ENCODE results near the gene VEGFC. TPM values are rescaled to one million over a fixed set of nuclear protein-coding genes. Genes with fewer than 3 reads are reported as not detected.

Gene VEGFC
- total RNA-seq, 1 experiment from 2014 or later = 8.7 TPM

DNA sequence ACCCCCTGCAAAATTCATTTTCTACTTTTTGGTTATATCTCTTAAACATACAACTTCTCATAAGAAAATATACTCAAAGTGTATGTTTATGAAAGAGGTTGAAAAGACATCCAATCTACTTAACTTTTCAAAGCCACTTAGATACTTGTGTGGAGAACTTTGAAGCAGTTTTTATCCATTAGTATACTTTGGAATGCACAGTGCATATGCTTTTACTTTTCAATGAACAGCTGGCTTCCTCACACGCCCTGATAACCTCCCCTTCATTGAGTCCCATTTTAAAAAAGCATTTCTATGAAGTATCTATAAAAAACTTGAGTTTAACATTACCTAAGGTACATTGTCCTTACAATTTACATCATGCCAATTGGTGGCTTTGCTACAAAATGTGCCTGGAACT is 73.8 kb downstream of the VEGFC start:
- Histone ChIP-seq H2AFZ (no peak overlapping the region), H3K4me2 (no peak overlapping the region), H3F3A (ENCODE audit: insufficient read depth, low read depth) (no peaks in the 10 kb centered on the region), H3K4me3 (no peak overlapping the region), H3K27me3 (ENCODE audit: insufficient read depth, low read depth) (no peaks in the 10 kb centered on the region), H3K9me3 (ENCODE audit: insufficient read depth, low read depth) (no peaks in the 10 kb centered on the region), H3K9me2 (ENCODE audit: insufficient read depth) (no peaks in the 10 kb centered on the region), H3K4me1 (replicated peaks; ENCODE audit: insufficient read depth) (no peaks in the 10 kb centered on the region), H3K36me3 (ENCODE audit: low read depth) (no peaks in the 10 kb centered on the region), H3K79me2 (ENCODE audit: low read depth) (no peaks in the 10 kb centered on the region), H4K20me1 (ENCODE audit: insufficient read depth) (no peaks in the 10 kb centered on the region), H3K27ac (no peak overlapping the region)
- TF ChIP-seq CTCF (conservative IDR thresholded peaks at IDR 0.05) (no peak), EZH2 (IDR thresholded peaks at IDR 0.05; ENCODE audit: low read depth) (no peak)
- intact Hi-C loops (cut with micrococcal nuclease; ENCODE audit: unreplicated experiment) = no loop called here
- ChIA-PET CTCF (no interaction called here), POLR2A (ENCODE audit: unreplicated experiment) (no interaction called here)
- BruUV-seq (replicated peaks) = no TSS peak
- no peak for DNase-seq

DNA sequence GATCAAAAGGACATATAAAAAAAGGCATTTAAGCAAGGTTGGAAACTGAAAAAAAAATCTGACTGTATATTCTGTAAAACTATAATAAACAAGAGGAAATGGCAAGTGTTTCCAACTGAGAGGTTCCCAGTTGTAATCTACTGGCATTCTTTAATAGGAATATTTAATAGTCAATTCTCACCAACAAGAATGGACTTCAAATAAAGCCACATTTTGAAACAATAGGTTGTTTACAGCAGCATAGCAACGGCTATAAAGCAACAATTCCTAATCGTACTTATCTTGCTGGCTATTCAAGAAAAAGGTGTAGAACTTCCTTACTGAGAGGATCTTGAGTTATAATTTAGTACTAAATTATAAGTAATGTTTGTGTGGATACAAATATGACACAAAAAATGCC is 75.5 kb downstream of the VEGFC start:
- Histone ChIP-seq H3K9me3 (ENCODE audit: insufficient read depth, low read depth) (no peaks in the 10 kb centered on the region), H3K9me2 (ENCODE audit: insufficient read depth) (no peaks in the 10 kb centered on the region), H3K36me3 (ENCODE audit: low read depth) (no peaks in the 10 kb centered on the region), H3K27ac (no peak overlapping the region), H3K4me1 (replicated peaks; ENCODE audit: insufficient read depth) (no peaks in the 10 kb centered on the region), H3K79me2 (ENCODE audit: low read depth) (no peaks in the 10 kb centered on the region), H3F3A (ENCODE audit: insufficient read depth, low read depth) (no peaks in the 10 kb centered on the region), H3K4me2 (no peak overlapping the region), H4K20me1 (ENCODE audit: insufficient read depth) (no peaks in the 10 kb centered on the region), H2AFZ (no peak overlapping the region), H3K4me3 (no peak overlapping the region), H3K27me3 (ENCODE audit: insufficient read depth, low read depth) (no peaks in the 10 kb centered on the region)
- TF ChIP-seq EZH2 (IDR thresholded peaks at IDR 0.05; ENCODE audit: low read depth) = no peak
- CTCF ChIA-PET = no interaction called here
- DNase-seq = no peak
- intact Hi-C loops (cut with micrococcal nuclease; ENCODE audit: unreplicated experiment) = no loop called here
- BruUV-seq (replicated peaks) = no TSS peak
- POLR2A ChIA-PET (ENCODE audit: unreplicated experiment) = no interaction called here

- intact Hi-C loops (cut with micrococcal nuclease; ENCODE audit: unreplicated experiment) = no loop called here
- no peak overlapping the region for H3K4me3 ChIP-seq
- no peaks in the 10 kb centered on the region for H3K36me3 ChIP-seq (ENCODE audit: low read depth)
- H3K27me3 ChIP-seq (ENCODE audit: insufficient read depth, low read depth) = no peaks in the 10 kb centered on the region
- POLR2A ChIA-PET (ENCODE audit: unreplicated experiment) = no interaction called here
- BruUV-seq (replicated peaks) = no TSS peak
- no peaks in the 10 kb centered on the region for H3K9me3 ChIP-seq (ENCODE audit: insufficient read depth, low read depth)
- no peak for DNase-seq
- no peak overlapping the region for H3K4me2 ChIP-seq
- H3K9me2 ChIP-seq (ENCODE audit: insufficient read depth) = no peaks in the 10 kb centered on the region
- H3K4me1 ChIP-seq (replicated peaks; ENCODE audit: insufficient read depth) = no peaks in the 10 kb centered on the region
- no peak overlapping the region for H2AFZ ChIP-seq
- CTCF ChIA-PET = no interaction called here
- no peak for TF ChIP-seq CTCF (conservative IDR thresholded peaks at IDR 0.05)
- TF ChIP-seq EZH2 (IDR thresholded peaks at IDR 0.05; ENCODE audit: low read depth) = no peak
- no peaks in the 10 kb centered on the region for H3K79me2 ChIP-seq (ENCODE audit: low read depth)
- H3F3A ChIP-seq (ENCODE audit: insufficient read depth, low read depth) = no peaks in the 10 kb centered on the region
- H3K27ac ChIP-seq = no peak overlapping the region
- H4K20me1 ChIP-seq (ENCODE audit: insufficient read depth) = no peaks in the 10 kb centered on the region
These were observed 83.3 kb downstream of the VEGFC start for GRCh38 chr4:176709417-176709816.

GRCh38 chr4:176708771-176709311 is 83.9 kb downstream of the VEGFC start:
- POLR2A ChIA-PET (ENCODE audit: unreplicated experiment) = no interaction called here
- Histone ChIP-seq H3K27ac (no peak overlapping the region), H3K79me2 (ENCODE audit: low read depth) (no peaks in the 10 kb centered on the region), H3F3A (ENCODE audit: insufficient read depth, low read depth) (no peaks in the 10 kb centered on the region), H3K27me3 (ENCODE audit: insufficient read depth, low read depth) (no peaks in the 10 kb centered on the region), H3K9me2 (ENCODE audit: insufficient read depth) (no peaks in the 10 kb centered on the region), H2AFZ (no peak overlapping the region), H3K36me3 (ENCODE audit: low read depth) (no peaks in the 10 kb centered on the region), H3K4me3 (no peak overlapping the region), H3K9me3 (ENCODE audit: insufficient read depth, low read depth) (no peaks in the 10 kb centered on the region), H3K4me1 (replicated peaks; ENCODE audit: insufficient read depth) (no peaks in the 10 kb centered on the region), H4K20me1 (ENCODE audit: insufficient read depth) (no peaks in the 10 kb centered on the region), H3K4me2 (no peak overlapping the region)
- DNase-seq = no peak
- TF ChIP-seq CTCF (conservative IDR thresholded peaks at IDR 0.05) (no peak), EZH2 (IDR thresholded peaks at IDR 0.05; ENCODE audit: low read depth) (no peak)
- BruUV-seq (replicated peaks) = no TSS peak
- CTCF ChIA-PET = no interaction called here
- intact Hi-C loops (cut with micrococcal nuclease; ENCODE audit: unreplicated experiment) = no loop called here
